Measurements from ENCODE around the gene SPRED3.

Gene SPRED3

DNA sequence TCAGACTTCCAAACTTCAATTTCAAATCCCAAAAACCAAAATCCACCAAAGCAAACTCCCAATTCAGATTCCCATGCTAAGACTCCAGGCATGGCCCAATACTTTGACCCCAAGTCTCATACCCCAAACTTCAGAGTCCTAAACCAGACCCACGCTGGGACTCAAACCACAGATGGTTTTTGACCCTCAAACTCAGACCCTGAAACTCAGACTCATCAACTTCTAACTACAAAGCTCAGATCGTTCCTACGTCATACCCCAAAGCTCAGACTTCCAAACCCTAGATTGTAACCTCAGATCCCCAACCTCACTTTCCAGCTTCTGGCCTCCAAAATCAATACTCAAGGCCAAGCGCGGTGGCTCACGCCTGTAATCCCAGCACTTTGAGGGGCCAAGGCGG, 56.9 kb downstream of the SPRED3 start:
- DNase-seq (ENCODE audit: low read depth) = no peak

- no peak for DNase-seq (ENCODE audit: low read depth)
These were observed 59.7 kb downstream of the SPRED3 start for GRCh38 chr19:38448225-38448624.

Measured in stimulated activated CD8-positive, alpha-beta memory T cell treated with anti-CD3 and anti-CD28 coated beads, Interleukin-15, amount 100 ng/mL, for 24 hours (primary cell).